ENCODE results near the gene NCF4. TPM values are rescaled to one million over a fixed set of nuclear protein-coding genes. Genes with fewer than 3 reads are reported as not detected.

NCF4 gene
- total and polyA plus RNA-seq, 9 of the 15 experiments (the other 6 are each of a cell fraction or from before 2014, with no cell fraction given) = 0.04 to 0.95 (median 0.33) TPM

DNA sequence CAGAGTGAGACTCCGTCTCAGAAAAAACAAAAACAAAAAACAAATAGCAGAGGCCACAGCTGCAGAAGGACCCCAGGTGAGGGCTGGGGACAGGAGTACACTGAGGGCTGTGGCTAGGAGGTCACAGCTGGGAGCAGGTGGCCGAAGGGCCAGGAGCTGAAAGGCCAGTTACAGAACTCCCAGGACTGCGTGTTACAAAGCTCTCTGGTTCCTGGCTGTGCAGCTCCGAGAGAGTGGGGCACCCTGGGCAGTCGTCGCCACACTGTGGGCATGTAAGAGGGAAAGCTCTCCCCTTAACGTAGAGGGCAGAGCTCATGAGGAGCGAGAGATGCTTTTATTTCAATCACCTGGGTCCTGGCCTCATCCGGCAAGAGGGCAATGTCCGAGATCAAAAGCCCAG lies 10.1 kb upstream of the NCF4 start:
- intact Hi-C loops (cut with micrococcal nuclease) = no loop called here
- no peak overlapping the region; a peak in 1 of 4 replicates for H3K9ac ChIP-seq (ENCODE audit: insufficient read depth in 1 of 2, low read depth in 2 of 2, low read length in 2 of 2)
- H3K9me3 ChIP-seq (replicated peaks; ENCODE audit: control insufficient read depth, insufficient read depth, low read depth, low read length) = no peaks in the 10 kb centered on the region
- H3K79me2 ChIP-seq (ENCODE audit: control insufficient read depth, insufficient read depth, low read length) = no peaks in the 10 kb centered on the region
- ChIA-PET POLR2A (interaction anchor here (0.5 to 0.6 kb wide), 2 partner anchors 234 to 313 kb away, joined by 3 read pairs; no protein-coding TSS in a partner anchor), CTCF (ENCODE audit: low intra/inter-chr PET ratio) (no interaction called here)
- BruUV-seq (replicated peaks) = no TSS peak
- no peak overlapping the region for H3K27ac ChIP-seq (ENCODE audit: extremely low read depth, low read depth, low read length)
- no peaks in the 10 kb centered on the region for H3K9me1 ChIP-seq (ENCODE audit: control insufficient read depth, insufficient read depth, low read length)
- ATAC-seq (no peak), FAIRE-seq (no peak), DNase-seq (ENCODE audit: extremely low read depth in 1 of 4, low spot score in 3 of 4) (no peak)
- H4K20me1 ChIP-seq (replicated peaks; ENCODE audit: control insufficient read depth, insufficient read depth, low read length) = no peaks in the 10 kb centered on the region
- in situ Hi-C loops (cut with MboI) = no loop called here
- TF ChIP-seq SOX6 (IDR thresholded peaks at IDR 0.05) (no peak), STAT5A (IDR thresholded peaks at IDR 0.05; ENCODE audit: borderline replicate concordance, low read length) (no peak), L3MBTL2 (IDR thresholded peaks at IDR 0.05) (no peak), MEF2A (IDR thresholded peaks at IDR 0.05; ENCODE audit: control insufficient read depth, low read depth, low read length) (no peak), SP2 (IDR thresholded peaks at IDR 0.05; ENCODE audit: extremely low read depth, low read depth, low read length, poor library complexity, severe bottlenecking) (no peak), ATF7 (IDR thresholded peaks at IDR 0.05) (no peak), CREM (IDR thresholded peaks at IDR 0.05; ENCODE audit: low read depth) (no peak), ETS2 (tag; IDR thresholded peaks at IDR 0.05; ENCODE audit: borderline replicate concordance, poor library complexity, severe bottlenecking) (no peak), PRMT5 (CRISPR knock-in tag; IDR thresholded peaks at IDR 0.05) (no peak), BRD4 (IDR thresholded peaks at IDR 0.05) (no peak), MYC (IDR thresholded peaks at IDR 0.05; ENCODE audit: low read depth, low read length) (no peak), MYC (CRISPR knock-in tag; IDR thresholded peaks at IDR 0.05; ENCODE audit: borderline replicate concordance, low read depth) (no peak), TAF9B (IDR thresholded peaks at IDR 0.05; ENCODE audit: partially characterized antibody) (no peak), U2AF2 (optimal IDR thresholded peaks at IDR 0.05; ENCODE audit: low read depth, low read length) (no peak)
- TF ChIP-seq, protein P1, sequence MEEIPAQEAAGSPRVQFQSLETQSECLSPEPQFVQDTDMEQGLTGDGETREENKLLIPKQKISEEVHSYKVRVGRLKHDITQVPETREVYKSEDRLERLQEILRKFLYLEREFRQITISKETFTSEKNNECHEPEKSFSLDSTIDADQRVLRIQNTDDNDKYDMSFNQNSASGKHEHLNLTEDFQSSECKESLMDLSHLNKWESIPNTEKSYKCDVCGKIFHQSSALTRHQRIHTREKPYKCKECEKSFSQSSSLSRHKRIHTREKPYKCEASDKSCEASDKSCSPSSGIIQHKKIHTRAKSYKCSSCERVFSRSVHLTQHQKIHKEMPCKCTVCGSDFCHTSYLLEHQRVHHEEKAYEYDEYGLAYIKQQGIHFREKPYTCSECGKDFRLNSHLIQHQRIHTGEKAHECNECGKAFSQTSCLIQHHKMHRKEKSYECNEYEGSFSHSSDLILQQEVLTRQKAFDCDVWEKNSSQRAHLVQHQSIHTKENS (CRISPR knock-in tag; IDR thresholded peaks at IDR 0.05) = no peak
- TF ChIP-seq, protein P2, sequence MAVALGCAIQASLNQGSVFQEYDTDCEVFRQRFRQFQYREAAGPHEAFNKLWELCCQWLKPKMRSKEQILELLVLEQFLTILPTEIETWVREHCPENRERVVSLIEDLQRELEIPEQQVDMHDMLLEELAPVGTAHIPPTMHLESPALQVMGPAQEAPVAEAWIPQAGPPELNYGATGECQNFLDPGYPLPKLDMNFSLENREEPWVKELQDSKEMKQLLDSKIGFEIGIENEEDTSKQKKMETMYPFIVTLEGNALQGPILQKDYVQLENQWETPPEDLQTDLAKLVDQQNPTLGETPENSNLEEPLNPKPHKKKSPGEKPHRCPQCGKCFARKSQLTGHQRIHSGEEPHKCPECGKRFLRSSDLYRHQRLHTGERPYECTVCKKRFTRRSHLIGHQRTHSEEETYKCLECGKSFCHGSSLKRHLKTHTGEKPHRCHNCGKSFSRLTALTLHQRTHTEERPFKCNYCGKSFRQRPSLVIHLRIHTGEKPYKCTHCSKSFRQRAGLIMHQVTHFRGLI (CRISPR knock-in tag; IDR thresholded peaks at IDR 0.05) = no peak
- TF ChIP-seq, protein P3, sequence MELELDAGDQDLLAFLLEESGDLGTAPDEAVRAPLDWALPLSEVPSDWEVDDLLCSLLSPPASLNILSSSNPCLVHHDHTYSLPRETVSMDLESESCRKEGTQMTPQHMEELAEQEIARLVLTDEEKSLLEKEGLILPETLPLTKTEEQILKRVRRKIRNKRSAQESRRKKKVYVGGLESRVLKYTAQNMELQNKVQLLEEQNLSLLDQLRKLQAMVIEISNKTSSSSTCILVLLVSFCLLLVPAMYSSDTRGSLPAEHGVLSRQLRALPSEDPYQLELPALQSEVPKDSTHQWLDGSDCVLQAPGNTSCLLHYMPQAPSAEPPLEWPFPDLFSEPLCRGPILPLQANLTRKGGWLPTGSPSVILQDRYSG (tag; conservative IDR thresholded peaks at IDR 0.05; ENCODE audit: low read depth) = no peak
- H3K27me3 ChIP-seq (ENCODE audit: control insufficient read depth in 2 of 2, insufficient read depth in 2 of 2, low read length in 2 of 2) = peaks cover 0 to 31% of the 10 kb centered on the region in 2 experiments; a peak in 2 of 5 replicates
- under 1% methylated on average over 10 of the region's 10 CpGs for WGBS (ENCODE audit: insufficient coverage, low coverage, missing lambda C conversion rate)
- no peak overlapping the region for H3K4me2 ChIP-seq (ENCODE audit: insufficient read depth, low read length)
- no peaks in the 10 kb centered on the region; a peak in 1 of 5 replicates for H3K4me1 ChIP-seq (replicated peaks in 1 of 2; ENCODE audit: control insufficient read depth in 2 of 2, insufficient read depth in 2 of 2, low read length in 2 of 2)
- no peak overlapping the region for H2AFZ ChIP-seq (ENCODE audit: low read depth, low read length)
- H3K4me3 ChIP-seq = no peak overlapping the region
- no peaks in the 10 kb centered on the region for H3K36me3 ChIP-seq (ENCODE audit: control insufficient read depth, insufficient read depth, low read length)

Data from K562 (cell line).